Stomach smooth muscle (tissue), 2 donors: Measurements from ENCODE around the gene DGAT2L6.

Experiments used
- H3K27ac ChIP-seq: one replicate; pipeline ENCODE4 v1.7.0; 2013; ENCODE audit warnings: mild to moderate bottlenecking, low read length, inconsistent platforms
- H3K27me3 ChIP-seq, 2 donors: one replicate each; pipeline ENCODE4 v1.7.0; 2013; ENCODE audit warnings: low read length in 2 of 2; ENCODE audit not compliant: insufficient read depth in 2 of 2, control insufficient read depth in 1 of 2
- H3K36me3 ChIP-seq, 2 donors: one replicate each; pipeline ENCODE4 v1.7.0; 2013; ENCODE audit warnings: low read length in 2 of 2; ENCODE audit not compliant: control insufficient read depth in 2 of 2, insufficient read depth in 2 of 2
- H3K4me1 ChIP-seq: one replicate; pipeline ENCODE4 v1.7.0; 2013; ENCODE audit warnings: low read length; ENCODE audit not compliant: control insufficient read depth, insufficient read depth
- H3K4me3 ChIP-seq, 2 donors: one replicate each; pipeline ENCODE4 v1.7.0; 2013; ENCODE audit warnings: low read length in 2 of 2
- H3K9ac ChIP-seq, 2 donors: one replicate each; pipeline ENCODE4 v1.7.0; 2013; ENCODE audit warnings: low read length in 2 of 2, mild to moderate bottlenecking in 1 of 2
- H3K9me3 ChIP-seq, 2 donors: one replicate each; pipeline ENCODE4 v1.7.0; 2013; ENCODE audit warnings: low read length in 2 of 2; ENCODE audit not compliant: control insufficient read depth in 2 of 2
- donor health status: healthy.
- donor health status: Pancreatic carcinoma.

Gene DGAT2L6, protein sequence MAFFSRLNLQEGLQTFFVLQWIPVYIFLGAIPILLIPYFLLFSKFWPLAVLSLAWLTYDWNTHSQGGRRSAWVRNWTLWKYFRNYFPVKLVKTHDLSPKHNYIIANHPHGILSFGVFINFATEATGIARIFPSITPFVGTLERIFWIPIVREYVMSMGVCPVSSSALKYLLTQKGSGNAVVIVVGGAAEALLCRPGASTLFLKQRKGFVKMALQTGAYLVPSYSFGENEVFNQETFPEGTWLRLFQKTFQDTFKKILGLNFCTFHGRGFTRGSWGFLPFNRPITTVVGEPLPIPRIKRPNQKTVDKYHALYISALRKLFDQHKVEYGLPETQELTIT

DNA sequence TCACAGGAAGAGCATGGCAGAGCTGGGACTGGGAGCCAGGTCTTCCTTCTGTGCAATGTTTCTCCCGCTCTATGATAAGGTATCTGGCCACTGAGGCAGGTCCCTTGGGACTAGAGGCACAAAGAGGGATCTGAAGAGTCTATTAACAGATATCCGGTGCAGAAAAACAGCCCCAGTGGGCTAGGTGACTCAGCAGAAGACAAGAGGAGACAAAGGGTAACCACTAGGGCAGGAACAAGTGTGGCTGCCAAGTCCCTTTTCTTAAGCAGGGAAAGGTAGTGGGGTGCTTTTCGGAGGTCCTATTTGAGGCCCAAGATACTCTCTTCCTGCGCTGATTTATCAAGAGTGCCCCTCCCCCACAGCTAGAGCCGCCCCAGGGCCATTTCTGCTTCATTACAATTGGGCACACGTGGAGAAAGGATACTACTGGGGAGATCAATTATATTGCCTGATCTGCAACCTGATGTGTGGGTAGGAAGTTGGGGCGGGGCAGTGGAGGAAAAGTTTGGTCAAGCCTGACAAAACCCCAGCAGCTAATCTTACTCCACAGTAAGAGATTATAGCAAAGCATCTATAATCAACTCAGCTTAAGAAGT, at the start of gene DGAT2L6:
Gene DGAT2L6 (plus strand): TSS at position 546 of the 596 bp plus-strand sequence. CDS start 100 bp downstream, outside the sequence.
- Histone ChIP-seq H3K36me3 (no peaks in the 10 kb centered on the region), H3K4me3 (no peak within 1 kb of the TSS), H3K27me3 (peaks cover 0 to 3% of the 10 kb centered on the region in 2 donors), H3K9ac (no peak within 1 kb of the TSS), H3K4me1 (no peaks in the 10 kb centered on the region), H3K9me3 (no peaks in the 10 kb centered on the region), H3K27ac (no peak within 1 kb of the TSS)

DNA sequence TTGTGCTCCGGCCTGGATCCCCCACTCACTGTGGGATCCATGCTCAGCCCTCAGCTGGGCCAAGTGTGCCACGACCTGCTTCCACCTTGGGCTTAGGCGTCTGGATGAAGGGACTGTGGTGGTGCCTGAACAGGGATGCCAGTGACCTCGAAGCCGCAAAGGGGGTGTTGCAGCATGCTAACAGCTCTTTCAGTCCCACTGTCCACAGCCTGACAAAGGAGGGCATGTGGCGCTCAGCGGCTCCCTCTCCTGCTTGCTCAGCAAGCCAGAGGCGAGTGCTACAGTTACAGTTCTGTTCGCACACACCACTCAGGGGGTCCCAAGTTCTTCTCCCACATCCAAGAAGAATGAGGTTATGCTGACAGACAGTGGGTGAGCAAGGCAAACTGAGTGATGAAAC, 49.2 kb upstream of the DGAT2L6 start:
- Histone ChIP-seq H3K27ac (no peak overlapping the region), H3K36me3 (no peaks in the 10 kb centered on the region), H3K27me3 (peaks cover 0 to 16% of the 10 kb centered on the region in 2 donors), H3K9me3 (peaks cover 0 to 3% of the 10 kb centered on the region in 2 donors), H3K4me3 (no peak overlapping the region), H3K9ac (no peak overlapping the region), H3K4me1 (no peaks in the 10 kb centered on the region)

DNA sequence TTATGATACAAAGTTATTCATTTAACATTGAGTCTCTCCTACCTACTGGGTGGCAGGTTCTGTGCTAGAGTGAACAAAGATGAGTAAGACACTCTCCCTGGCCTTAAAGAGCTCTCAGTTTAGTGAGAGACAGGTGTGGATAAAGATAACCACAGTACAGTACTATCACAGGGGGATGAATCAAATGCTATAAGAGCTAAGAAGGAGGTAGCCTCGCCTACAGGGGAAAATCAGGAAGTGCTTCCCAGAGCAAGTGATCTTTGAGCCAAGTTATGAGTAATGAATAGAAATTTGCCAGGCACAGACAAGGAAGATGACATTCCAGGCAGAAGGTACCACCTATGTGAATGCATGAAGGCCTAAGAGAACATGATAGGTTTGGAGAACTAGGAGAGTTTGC, 47.5 kb upstream of the DGAT2L6 start:
- peaks cover 0 to 15% of the 10 kb centered on the region in 2 donors for H3K27me3 ChIP-seq

DNA sequence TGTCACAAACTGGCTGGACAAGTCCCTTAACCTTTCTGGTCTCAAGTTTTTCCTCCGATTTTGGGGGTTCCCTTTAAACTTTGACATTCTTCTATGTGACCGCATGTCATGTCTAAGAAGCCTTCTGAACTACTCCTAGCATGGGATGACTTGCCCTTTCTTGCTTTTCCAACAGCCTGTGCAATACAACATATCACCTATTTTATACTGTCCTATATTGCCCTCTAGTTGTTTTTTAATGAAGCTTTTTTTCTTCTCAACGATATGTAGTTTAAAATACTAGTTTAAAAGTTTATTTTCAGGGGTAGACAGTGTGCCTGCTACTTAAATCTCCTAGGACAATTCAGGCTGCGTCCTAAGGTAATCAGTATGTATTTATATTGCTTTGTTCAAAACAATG, 45.1 kb upstream of the DGAT2L6 start:
- Histone ChIP-seq H3K4me1 (peaks cover 6% of the 10 kb centered on the region), H3K9ac (no peak overlapping the region), H3K36me3 (no peaks in the 10 kb centered on the region), H3K27me3 (peaks cover 0 to 13% of the 10 kb centered on the region in 2 donors), H3K4me3 (no peak overlapping the region), H3K9me3 (no peaks in the 10 kb centered on the region), H3K27ac (no peak overlapping the region)

More for the DNA sequence above, 47.5 kb upstream of the DGAT2L6 start:
- Histone ChIP-seq H3K36me3 (no peaks in the 10 kb centered on the region), H3K27ac (no peak overlapping the region), H3K9me3 (no peaks in the 10 kb centered on the region), H3K9ac (no peak overlapping the region), H3K4me1 (peaks cover 3% of the 10 kb centered on the region), H3K4me3 (no peak overlapping the region)

DNA sequence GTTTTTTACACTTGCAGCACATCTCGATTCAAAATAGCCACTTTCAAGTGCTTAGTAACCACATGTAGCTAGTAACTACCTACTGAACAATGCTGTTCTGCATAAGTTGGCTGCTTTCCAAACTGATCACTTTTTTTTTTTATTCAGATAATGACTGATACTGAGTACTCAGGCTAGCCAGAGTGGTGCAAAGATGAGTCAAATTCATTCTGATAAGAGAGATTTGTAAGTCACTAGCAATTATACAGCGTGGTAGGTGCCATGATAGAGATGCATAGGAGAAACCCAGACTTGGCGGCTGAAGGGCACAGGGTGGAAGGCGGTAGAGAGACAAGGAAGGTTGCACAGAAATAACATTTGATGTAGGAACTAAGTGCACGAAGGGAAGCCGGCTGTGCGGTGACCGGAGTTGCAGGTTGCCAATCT, 44.4 kb upstream of the DGAT2L6 start:
- H3K36me3 ChIP-seq, result no peaks in the 10 kb centered on the region
- peaks cover 0 to 13% of the 10 kb centered on the region in 2 donors for H3K27me3 ChIP-seq
- H3K27ac ChIP-seq, result peak overlapping the region; percentile 69
- peak overlapping the region; percentile 86 to 96 for H3K4me3 ChIP-seq
- H3K9me3 ChIP-seq, result no peaks in the 10 kb centered on the region
- H3K4me1 ChIP-seq, result peaks cover 6% of the 10 kb centered on the region
- peak overlapping the region; percentile 48 to 83 for H3K9ac ChIP-seq

DNA sequence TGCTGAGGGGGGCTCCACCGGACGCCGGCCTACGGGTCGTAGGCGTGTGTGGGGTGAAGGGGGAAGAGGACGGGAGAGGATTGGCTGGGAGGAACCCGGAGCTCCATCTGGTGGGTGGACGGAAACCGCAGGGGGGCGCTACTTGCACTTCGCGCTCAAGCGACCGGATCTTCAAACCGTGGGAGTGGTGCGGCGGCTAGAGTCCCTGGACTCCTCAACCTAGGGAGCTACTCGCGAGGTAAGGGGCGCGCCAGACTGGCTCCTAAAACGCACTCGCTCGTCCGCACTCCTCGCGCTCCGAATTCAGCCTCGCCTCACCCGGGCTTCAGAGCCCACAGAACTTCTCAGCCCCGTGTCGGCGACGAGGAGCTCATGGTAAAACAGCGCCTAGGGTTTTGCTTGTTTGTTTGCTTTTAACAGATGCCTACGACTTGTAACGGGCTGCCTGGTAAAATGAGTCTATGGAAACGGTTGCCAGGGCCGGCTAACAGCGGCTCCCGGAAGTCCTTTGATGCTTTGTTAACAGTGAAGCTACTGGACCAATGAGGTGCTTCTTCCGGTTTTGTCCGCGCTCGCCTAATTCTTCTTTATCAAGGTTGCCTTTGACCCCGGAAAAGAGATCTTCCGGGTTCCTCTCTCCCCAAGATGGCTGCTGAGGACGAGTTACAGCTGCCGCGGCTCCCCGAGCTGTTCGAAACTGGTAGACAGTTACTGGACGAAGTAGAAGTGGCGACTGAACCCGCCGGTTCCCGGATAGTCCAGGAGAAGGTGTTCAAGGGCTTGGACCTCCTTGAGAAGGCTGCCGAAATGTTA, 43.8 kb upstream of the DGAT2L6 start, which contains the start of gene IGBP1:
Gene IGBP1 (plus strand): TSS at position 145 of the 813 bp plus-strand sequence. CDS start 501 bp downstream, at position 646.
- Histone ChIP-seq H3K36me3 (no peaks in the 10 kb centered on the region), H3K9ac (peak within 1 kb of the TSS; percentile 79 to 83), H3K27me3 (peaks cover 0 to 13% of the 10 kb centered on the region in 2 donors), H3K9me3 (no peaks in the 10 kb centered on the region), H3K27ac (peak within 1 kb of the TSS; percentile 69), H3K4me1 (peaks cover 6% of the 10 kb centered on the region), H3K4me3 (peak within 1 kb of the TSS; percentile 86 to 96)

DNA sequence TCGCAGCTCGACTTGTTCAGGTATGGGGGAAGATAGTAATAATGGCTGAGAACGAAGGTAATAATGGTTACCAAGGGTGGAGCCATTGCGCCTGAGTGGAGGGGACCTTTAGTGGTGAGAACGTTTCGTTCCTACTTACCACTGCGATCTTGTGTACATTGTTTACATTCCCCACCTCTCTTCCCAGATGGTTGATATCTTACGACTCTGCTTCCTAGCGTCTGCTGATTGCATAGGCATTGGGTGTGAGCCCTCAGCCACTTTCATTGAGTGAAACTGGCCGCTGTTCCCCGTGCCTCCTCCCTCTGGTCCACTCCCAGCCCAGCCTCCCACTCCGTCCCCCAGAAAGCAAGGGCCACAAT, 43.2 kb upstream of the DGAT2L6 start:
- no peaks in the 10 kb centered on the region for H3K9me3 ChIP-seq
- peak overlapping the region; percentile 69 for H3K27ac ChIP-seq
- H3K27me3 ChIP-seq, result peaks cover 0 to 10% of the 10 kb centered on the region in 2 donors
- peaks cover 6% of the 10 kb centered on the region for H3K4me1 ChIP-seq
- H3K36me3 ChIP-seq, result no peaks in the 10 kb centered on the region
- H3K9ac ChIP-seq, result peak overlapping the region; percentile 79 to 83
- peak overlapping the region; percentile 86 to 96 for H3K4me3 ChIP-seq

DNA sequence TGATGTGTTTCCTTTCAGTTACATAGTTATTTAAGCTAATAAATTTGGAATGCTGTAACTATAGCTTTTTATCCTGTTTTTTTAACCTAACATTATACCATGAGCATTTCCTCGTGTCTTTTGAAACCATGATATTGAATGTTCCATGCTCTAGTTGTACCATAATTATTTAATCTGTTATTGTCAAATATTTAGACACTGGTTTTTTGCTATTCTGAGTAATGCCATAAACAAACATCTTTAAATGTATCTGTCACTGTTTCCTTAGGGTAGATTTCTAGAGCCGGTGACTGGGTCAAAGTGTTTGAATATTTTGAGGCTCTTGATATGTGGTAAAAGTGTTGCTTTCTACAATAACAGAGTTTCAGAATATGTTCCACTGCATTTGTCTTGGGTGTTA, 38.7 kb upstream of the DGAT2L6 start:
- Histone ChIP-seq H3K9ac (no peak overlapping the region), H3K4me3 (no peak overlapping the region), H3K4me1 (peaks cover 6% of the 10 kb centered on the region), H3K27me3 (no peaks in the 10 kb centered on the region), H3K36me3 (no peaks in the 10 kb centered on the region), H3K27ac (no peak overlapping the region), H3K9me3 (no peaks in the 10 kb centered on the region)

DNA sequence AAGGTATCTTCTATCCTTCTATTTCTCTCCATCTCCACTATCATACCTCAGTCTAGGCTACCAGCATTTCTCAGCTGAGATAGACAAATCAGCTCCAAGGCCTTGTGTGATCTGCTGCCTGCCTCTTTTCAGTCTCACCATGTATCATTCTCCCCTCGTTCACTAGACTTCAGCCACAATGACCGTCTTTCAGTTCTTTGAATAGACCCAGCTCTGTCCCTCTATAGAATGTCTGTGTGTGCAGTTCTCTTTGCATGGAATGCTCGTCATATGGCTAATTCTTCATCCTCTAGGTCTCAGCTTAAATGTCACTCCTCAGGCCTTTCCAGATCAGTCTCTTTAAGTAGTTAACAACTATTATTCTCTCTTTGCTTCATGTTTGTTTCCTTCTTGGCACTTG, 37.5 kb upstream of the DGAT2L6 start:
- H3K4me1 ChIP-seq, result peaks cover 3% of the 10 kb centered on the region
- H3K27ac ChIP-seq, result no peak overlapping the region
- no peaks in the 10 kb centered on the region for H3K27me3 ChIP-seq
- H3K36me3 ChIP-seq, result no peaks in the 10 kb centered on the region
- H3K9ac ChIP-seq, result no peak overlapping the region
- H3K4me3 ChIP-seq, result no peak overlapping the region
- H3K9me3 ChIP-seq, result no peaks in the 10 kb centered on the region

DNA sequence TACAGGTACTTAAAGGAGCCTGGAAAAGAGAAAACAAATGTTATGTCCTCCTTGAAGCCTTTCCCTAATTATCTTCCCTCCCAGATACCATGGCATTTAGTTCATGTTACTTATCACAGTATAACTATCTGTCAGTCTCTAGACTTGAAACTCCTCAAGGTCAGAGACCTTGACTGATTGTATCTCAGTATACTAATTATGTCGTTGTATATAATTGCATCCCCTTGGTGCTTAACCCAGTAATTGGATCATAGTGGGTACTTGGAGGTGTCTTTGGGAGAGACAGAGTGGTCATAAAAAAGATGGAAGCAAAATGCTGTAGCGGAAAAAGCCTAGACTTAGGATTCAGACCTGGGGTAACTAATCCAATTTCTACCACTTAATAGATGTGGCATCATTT, 35.9 kb upstream of the DGAT2L6 start:
- Histone ChIP-seq H3K4me1 (no peaks in the 10 kb centered on the region), H3K9ac (no peak overlapping the region), H3K9me3 (no peaks in the 10 kb centered on the region), H3K36me3 (no peaks in the 10 kb centered on the region), H3K4me3 (no peak overlapping the region), H3K27ac (no peak overlapping the region), H3K27me3 (no peaks in the 10 kb centered on the region)
